GM18858 (cell line): ENCODE measurements around the gene HEPHL1.
"Not testable (repeated sequence)": the region's sequence is repeated elsewhere in the genome, so short reads cannot be mapped to it uniquely, and the experiment has no call there.

Experiments
- ATAC-seq: cut with Tn5 transposase; IDR thresholded peaks from one replicate; pipeline ENCODE4 v1.9.1; 2021; ENCODE audit not compliant: unreplicated experiment

Gene HEPHL1

DNA sequence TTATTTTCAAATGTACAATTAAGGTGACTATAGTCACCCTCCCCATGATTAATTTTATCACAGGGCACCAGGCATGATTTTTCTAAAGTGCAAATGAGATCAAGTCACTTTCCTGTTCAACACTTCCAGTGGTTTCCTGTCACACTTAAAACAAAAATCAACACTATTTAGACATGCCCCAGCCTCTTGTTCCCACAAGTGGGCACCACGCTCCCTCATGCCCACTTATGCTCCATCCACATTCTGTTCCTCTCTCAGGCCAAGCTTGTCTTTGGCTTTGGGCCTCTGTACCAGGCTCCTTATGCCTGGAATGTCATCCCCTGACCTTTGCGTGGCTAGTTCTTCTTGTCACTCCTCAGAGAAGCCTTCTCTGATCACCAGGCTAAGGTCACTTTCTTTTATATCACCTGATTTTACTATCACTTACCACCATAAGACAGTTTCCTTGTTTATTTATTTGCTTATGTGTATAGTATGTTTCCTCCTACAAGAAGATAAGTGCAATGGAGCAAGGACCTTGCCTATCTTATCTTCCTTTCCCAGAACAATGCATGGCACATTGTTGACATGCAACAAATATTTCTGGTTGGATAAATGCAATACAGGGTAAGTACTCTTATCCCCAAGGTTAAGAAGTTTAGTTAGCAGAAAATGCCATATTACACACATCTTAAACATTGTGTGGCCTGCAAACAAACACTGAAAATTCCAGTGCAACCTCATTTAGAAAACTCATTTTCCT is 56.6 kb downstream of the HEPHL1 start:
- ATAC-seq: no peak

DNA sequence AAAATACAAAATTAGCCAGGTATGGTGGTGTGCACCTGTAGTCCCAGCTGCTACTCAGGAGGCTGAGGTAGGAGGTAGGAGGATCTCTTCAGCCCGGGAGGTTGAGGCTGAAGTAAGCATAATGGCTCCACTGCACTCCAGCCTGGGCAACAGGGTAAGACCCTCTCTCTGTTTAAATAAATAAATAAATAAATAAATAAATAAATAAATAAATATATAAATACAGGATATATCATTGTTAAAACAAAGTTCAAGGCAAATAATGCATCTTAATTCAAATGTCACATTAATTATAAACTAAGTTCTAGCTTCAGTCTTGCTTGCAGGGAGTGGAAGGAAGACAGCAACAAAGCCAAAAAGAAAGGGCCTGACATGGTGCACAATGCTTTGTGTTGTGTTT is 63.0 kb downstream of the HEPHL1 start:
- no peak for ATAC-seq

DNA sequence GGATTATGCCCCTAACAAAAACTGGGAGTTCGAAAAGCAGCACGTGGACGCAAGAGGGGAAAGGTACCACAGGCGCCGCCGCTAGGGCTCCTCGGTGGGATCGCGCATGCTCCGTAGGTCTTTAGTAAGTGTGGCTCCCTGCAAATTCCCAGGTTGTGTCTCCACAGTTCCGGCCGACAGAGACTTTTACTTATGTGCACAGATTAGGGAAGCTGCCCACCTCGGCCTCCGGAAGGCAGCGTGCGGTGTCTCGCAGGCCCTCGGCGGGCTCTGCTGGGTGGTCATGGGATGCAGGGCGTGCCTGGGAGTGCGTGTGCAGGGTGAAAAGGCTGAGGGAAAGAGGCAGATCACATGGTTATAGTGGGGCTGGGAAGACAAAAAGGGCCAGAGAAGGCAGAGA is 67.8 kb downstream of the HEPHL1 start:
- ATAC-seq: no peak

DNA sequence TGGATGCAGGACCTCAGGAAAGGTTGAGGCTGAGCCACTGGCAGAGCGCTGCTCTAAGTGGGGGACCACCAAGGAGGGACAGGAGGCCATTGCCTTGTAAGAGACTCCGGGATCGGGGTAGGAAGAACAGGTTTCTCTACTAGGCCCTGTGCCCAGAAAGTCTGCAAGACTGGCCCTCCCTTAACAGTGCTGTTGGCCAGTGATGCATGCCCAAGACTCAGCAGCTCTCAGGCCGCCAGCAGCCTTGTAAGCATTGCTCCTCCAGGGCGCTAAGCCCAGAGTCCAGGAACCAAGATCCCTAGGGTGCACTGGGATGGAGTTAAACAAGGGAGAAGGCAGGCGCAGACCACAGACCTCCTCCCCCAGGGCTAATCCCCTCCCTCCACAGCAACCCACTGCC is 68.2 kb downstream of the HEPHL1 start:
- ATAC-seq: no peak

DNA sequence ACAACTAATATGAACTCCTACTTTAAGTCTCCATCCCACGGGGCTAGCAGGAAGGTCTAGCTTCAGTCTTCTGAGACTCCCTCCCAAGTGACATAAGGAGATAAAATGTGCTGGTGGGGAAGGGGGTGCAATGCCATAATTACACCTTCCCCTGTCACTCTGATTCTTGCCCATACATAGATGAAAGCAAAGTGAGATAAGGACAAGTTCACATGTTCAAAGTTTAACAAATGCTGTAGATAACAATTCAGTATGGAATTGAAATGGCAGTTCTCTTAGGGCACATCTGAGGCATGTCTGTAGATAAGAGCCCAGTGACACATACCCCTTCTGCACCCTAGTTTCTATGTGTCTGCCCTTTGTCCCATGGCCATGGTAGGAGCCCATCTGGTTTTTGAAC is 69.2 kb downstream of the HEPHL1 start:
- no peak for ATAC-seq

DNA sequence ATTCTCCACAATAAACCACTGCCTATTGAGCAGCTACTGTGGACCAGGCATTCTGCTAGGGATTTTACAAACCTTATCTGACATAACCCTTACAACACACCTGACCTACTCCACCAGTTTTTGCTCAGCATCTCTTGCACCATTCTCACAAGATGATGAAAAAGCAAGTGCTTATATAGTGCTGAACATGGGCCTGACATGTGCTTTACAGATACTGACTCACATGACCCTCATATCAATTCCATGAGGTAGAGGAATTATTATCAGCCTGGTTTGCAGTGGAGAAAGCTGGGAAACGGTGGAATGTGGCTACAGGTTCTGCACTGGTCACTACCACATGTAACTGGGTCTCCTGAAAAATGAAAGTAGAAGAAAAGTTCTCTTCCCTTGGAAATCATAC is 69.9 kb downstream of the HEPHL1 start:
- ATAC-seq: no peak

DNA sequence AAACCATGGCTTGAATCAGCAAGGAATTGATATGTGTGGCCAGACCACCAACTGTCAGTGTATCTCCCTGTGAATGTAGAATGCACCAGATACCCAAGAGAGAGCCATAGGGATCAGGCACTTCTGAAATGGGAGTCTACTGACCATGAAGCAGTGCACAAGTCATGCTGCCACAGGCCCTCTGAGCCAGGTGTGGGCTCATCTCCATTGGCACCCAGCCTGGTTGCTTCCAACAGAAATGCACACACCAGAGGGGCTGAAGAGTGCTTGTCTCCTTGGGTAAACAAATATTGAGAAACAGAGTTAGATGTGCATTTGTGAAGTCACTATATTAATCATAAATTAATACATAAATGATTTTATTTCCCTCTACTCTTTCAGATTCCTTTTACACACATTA is 79.1 kb downstream of the HEPHL1 start:
- ATAC-seq: no peak

DNA sequence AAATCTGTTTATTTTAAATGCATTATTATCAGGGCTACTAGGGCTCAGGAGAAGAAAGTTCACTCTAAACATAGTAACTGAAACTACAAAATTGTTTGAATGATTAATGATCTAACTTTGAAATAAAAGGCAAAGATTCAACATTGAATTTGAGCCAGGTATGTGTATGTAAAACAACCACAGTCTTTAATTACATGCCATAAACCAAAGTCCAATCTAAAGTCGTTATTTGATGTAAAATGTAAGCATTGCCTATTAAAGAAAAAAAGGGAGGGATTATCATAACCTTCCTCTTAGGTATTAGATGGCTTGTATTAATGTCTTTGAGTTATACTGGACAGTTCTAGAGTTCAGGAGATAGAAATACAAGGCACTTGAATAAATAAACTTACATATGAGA is 82.3 kb downstream of the HEPHL1 start:
- ATAC-seq: no peak

DNA sequence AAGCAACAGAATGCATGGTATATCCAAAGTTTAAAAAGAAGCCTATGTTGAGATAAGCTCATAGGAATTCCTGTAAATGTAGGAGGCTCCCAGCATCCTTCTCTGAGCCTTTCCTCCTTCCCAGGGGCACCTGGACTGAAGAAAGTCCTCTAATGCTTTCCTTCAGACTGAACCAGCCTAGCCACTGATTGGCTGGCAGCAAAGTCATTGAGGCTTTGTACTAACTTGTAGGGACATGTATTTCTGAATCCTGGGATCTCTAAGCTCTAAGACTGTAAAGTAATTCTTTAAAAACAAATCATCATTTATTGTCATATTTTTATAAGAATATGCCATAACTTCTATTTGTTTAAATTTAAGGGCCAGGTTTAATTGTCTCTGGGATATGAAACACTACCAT is 83.6 kb downstream of the HEPHL1 start:
- ATAC-seq: no peak

DNA sequence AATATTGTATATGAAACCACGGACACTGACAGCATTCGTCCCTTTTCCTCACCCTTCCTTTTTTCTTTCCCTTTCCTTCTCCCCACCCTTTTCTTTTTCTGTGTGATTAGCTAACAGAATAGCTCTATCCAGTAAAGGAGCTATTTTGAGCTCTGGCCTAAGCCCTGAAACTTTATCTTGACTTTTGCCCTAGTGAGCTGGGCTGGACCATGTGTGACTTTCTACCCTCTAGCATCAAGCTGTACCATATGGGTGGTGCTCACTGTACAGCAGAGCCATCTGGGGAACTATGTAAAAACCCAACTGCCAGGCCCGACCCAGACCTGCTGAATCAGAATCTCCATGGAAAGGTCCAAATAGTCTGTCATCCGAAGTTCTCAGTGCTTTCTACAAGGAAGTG is 85.6 kb downstream of the HEPHL1 start:
- ATAC-seq: no peak

DNA sequence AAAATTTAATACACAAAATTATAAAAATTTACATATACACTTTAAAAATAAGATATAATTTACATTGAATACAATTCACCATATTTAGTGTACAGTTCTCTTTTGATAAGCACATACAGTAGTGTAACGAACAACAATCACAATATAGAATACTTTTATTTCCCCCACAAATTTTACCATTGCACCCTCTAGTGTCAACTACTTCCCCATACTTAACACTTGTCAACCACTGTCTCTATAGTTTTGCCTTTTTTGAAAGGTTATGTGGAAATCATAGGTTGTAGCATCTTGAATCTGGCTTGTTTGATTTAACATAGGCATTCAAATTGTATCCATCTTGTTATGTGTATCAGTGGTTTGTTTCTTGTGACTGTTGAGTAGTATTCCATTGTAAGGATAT is 86.2 kb downstream of the HEPHL1 start:
- ATAC-seq: no peak

DNA sequence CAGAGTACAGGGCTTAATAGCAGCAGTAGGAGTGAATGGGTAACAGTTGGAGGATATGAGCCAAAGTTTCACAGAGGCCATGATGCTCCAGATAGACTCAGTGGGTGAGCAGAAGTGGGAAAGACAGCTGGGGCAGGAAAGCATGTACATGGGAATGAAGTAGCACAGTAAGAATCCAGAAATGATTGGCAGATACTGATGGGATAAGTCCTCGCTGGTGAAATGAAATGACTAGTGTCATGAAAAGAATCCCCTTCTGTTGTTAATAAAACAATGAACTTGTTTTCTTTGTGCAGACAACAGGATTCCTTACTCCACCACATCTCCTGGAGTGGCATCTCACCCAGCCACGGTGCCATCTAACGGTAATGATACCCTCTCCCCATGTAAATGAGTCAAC is 90.1 kb downstream of the HEPHL1 start:
- ATAC-seq: no peak

DNA sequence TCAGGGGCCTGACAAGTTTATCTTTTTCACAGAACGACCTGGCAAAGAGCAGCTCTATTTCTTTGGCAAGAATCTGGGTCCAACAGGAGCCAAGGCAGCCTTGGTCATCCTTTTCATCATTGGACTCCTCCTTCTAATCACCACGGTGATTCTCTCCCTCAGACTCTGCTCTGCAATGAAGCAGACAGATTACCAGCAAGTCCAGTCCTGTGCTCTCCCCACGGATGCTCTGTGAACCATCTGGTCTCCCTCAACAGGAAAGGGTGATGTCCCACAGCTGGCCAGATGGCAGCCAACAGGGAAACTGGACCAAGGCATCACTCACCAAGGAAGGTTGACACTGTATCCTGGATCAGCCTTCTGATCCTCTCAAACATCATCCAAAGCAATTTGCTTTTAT is 90.5 kb downstream of the HEPHL1 start:
- no peak for ATAC-seq

DNA sequence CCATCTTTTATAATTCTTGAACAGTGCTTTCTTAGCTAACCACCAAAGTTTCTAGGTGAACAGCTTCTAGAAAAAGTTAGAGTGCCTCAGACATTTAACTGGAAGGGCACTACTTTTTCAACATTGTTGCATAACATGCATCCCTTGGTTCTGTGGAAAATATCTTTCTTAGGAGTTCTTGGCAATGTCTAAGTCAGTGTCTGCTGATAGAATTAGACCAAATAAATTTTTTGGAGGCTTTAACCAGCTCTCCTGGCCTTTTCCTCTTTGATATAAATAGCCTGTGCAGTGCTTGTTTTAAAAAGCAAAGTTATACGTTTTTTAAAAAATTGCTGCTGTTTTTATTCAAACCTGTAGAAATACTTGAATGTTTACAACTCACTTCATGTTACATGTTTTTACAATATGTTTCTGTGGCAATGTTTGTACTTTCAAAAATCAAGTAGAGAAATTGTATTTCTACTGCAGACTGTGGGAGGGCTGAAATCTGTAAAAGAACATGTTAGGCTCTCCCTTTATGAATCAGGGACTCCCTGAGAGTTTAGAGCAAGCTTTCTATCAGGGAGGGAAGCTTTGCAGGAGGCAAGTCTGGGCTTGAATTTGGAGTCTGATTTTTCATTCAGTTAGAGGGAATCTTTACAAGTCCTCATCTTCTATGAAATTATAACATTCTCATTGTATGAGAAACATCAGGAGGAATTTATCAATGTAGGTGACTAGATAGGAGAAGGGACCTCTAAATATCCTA is 91.2 kb downstream of the HEPHL1 start:
- no peak for ATAC-seq

DNA sequence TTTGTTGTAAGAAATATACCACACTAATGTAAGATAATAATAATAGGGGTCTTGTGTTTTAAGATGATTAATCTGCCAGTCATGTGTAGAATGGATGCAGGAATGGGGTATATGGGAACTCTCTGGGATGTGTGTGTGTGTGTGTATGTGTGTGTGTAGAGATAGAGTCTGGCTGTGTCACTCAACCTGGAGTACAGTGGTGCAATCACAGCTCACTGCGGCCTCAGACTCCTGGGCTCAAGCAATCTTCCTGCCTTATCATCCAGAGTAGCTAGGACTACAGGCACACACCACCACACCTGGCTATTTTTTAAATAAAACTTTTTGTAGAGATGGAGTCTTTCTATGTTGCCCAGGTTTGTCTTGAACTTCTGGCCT is 96.0 kb downstream of the HEPHL1 start:
- ATAC-seq: no peak

DNA sequence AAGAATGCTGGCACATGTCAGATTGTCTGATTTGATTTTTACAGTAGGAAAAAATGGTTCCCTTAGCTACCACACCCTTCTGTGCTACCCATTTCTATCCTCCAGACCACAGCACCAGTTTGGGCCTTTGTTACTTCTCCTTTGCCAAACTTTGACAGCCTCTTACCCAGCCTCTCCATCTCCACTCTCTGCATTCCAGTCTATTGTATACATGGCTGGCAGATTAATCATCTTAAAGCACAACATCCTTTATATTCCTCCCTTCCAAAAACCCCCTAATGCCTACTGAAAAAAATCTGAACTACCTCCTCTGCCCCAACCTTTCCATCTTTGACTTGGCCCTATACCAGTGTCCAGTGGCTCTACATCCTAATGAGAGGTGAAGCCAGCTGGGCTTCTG is 96.7 kb downstream of the HEPHL1 start:
- ATAC-seq: no peak

DNA sequence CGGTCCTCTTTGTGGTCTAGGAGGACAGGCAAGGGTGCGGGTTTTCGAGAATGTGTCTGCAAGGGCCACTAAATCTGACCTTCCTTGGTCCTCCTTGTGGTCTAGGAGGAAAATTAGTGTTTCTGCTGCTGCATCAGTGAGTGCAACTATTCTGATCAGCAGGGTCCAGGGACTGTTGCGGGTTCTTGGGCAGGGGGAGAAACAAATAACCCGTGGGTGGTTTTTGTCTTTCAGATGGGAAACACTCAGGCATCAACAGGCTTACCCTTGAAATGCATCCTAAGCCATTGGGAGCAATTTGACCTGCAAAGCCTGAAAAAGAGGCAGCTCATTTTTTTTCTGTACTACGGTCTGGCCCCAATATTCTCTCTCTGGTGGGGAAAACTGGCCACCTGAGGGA is 98.5 kb downstream of the HEPHL1 start:
- not testable (repeated sequence) for ATAC-seq

DNA sequence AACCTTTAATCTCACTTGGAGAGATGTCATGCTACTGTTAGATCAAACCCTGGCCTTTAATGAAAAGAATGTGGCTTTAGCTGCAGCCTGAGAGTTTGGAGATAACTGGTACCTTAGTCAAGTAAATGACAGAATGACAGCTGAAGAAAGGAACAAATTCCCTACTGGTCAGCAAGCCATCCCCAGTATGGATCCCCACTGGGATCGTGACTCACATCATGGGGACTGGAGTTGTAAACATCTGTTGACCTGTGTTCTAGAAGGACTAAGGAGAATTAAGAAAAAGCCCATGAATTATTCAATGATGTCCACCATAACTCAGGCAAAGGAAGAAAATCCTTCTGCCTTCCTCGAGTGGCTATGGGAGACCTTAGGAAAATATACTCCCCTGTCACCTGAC is 99.4 kb downstream of the HEPHL1 start:
- ATAC-seq: not testable (repeated sequence)

DNA sequence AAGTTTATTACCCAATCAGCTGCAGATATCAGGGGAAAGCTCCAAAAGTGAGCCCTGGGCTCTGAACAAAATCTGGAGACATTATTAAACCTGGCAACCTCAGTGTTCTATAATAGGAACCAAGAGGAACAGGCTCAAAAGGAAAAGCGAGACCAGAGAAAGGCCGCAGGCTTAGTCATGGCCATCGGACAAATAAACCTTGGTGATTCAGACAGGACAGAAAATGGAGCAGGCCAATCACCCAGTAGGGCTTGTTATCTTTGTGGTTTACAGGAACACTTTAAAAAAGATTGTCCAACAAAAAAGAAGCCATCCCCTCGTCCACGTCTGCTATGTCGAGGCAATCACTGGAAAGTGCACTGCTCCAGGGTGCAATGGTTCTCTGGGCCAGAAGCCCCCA is 99.8 kb downstream of the HEPHL1 start:
- ATAC-seq: no peak

DNA sequence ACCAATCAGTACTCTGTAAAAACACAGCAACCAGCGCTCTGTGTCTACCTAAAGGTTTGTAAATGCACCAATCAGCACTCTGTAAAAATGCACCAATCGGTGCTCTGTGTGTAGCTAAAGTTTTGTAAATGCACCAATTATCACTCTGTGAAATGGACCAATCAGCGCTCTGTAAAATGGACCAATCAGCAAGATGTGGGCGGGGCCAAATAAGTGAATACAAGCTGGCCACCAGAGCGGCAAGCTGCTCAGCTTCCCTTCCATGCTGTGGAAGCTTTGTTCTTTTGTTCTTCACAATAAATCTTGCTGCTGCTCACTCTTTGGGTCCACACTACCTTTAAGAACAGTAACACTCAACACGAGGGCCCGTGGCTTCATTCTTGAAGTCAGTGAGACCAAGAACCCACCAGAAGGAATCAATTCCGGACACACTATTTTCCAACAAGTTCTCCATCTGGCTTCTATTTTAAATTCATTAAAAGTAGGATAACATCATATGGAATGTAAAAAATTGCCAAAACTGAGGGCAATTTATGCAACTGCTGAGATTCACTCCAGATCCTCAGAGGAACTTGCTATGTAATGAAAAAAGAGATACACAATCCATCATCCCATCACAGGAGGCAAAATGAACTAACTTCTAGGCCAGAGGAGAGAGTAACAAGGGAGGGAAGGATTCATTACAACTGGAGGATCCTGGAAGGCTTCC is 104.4 kb downstream of the HEPHL1 start:
- ATAC-seq: no peak

DNA sequence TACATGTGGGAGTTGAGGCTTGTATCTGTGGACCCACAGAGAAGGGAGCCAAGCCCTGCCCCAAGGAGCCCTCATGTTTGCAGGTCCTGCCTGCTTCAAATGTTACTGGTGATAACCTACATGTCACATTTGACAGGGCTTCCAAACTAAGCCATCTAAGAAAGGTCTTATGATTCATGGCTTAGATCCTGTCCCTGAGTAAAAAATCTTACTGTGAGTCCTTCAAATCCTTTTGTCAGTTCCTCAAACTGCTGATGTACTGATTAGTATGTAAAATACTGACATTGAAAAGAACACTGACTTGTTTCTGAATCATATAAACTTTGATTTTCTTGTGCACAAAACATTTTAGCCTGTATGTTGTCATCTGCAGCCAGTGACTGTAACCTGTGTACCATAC is 106.5 kb downstream of the HEPHL1 start:
- ATAC-seq: no peak

DNA sequence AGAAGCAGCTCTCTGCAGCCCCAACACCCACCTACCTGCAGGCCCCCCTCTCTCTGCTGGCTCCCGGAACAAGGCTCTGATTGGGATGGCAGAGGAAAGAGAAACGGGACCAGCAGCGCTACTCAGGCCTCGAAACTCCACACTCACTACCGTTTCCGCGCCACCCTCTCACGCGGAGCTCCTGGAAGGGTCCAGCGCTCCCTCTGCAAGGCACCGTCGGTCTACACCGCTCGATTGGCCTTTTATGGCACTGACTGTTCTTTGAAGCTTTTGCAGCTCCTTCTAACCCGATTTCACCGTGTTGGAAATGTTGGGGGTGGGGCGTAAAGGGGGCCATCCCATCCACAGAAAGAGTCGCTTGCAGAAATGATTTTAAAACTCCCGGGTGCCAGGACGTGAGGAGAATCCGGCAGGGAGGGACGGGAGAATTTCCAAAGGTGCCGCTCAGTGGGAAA is 107.2 kb downstream of the HEPHL1 start:
- peak; percentile 17 for ATAC-seq
